Hepatocyte (in vitro differentiated cells): ENCODE measurements around the gene SETD1A. TPM values are rescaled to one million over a fixed set of nuclear protein-coding genes. Genes with fewer than 3 reads are reported as not detected.

Source experiments
- DNase-seq: peaks from one replicate; pipeline ENCODE4 v3.0.0-alpha.2; 2016; ENCODE audit warnings: low spot score
- H2AFZ ChIP-seq: fragments of 200-600 bp; sonication (generic); 2 replicates; pipeline ENCODE4 v1.6.0; 2016; ENCODE audit warnings: antibody characterized with exemption, mild to moderate bottlenecking
- H3K27ac ChIP-seq: fragments of 200-600 bp; sonication (generic); 2 replicates; pipeline ENCODE4 v1.5.1; 2016; ENCODE audit warnings: mild to moderate bottlenecking
- H3K27me3 ChIP-seq: fragments of 200-600 bp; sonication (generic); 2 replicates; pipeline ENCODE4 v1.6.1; 2016
- H3K36me3 ChIP-seq: fragments of 200-600 bp; sonication (generic); replicated peaks from 2 replicates; pipeline ENCODE4 v1.5.1; 2016; ENCODE audit warnings: low read depth; ENCODE audit not compliant: insufficient read depth
- H3K4me1 ChIP-seq: fragments of 200-600 bp; sonication (generic); 2 replicates; pipeline ENCODE4 v1.5.1; 2016; ENCODE audit warnings: mild to moderate bottlenecking, moderate library complexity; ENCODE audit not compliant: insufficient read depth
- H3K4me2 ChIP-seq: fragments of 200-600 bp; sonication (generic); 2 replicates; pipeline ENCODE4 v1.6.0; 2016
- H3K4me3 ChIP-seq: fragments of 200-600 bp; sonication (generic); 2 replicates; pipeline ENCODE4 v1.5.1; 2016; ENCODE audit warnings: mild to moderate bottlenecking
- H3K79me2 ChIP-seq: fragments of 200-600 bp; sonication (generic); 2 replicates; pipeline ENCODE4 v1.6.0; 2017; ENCODE audit warnings: mild to moderate bottlenecking
- H3K9me2 ChIP-seq: fragments of 200-600 bp; sonication (generic); replicated peaks from 2 replicates; pipeline ENCODE4 v1.6.0; 2017; ENCODE audit warnings: mild to moderate bottlenecking; ENCODE audit not compliant: insufficient read depth
- H3K9me3 ChIP-seq: fragments of 200-600 bp; sonication (generic); 2 replicates; pipeline ENCODE4 v1.5.1; 2016; ENCODE audit warnings: low read depth, mild to moderate bottlenecking
- H4K20me1 ChIP-seq: fragments of 200-600 bp; sonication (generic); 2 replicates; pipeline ENCODE4 v1.6.0; 2016; ENCODE audit warnings: mild to moderate bottlenecking; ENCODE audit not compliant: insufficient read depth, poor library complexity, severe bottlenecking
- CTCF ChIP-seq: fragments of 200-600 bp; sonication (generic); IDR thresholded peaks from 2 replicates; pipeline ENCODE4 v1.5.1; 2016; ENCODE audit warnings: antibody characterized with exemption, mild to moderate bottlenecking; ENCODE audit not compliant: poor library complexity
- EZH2 ChIP-seq: fragments of 200-600 bp; sonication (generic); IDR thresholded peaks from 2 replicates; pipeline ENCODE4 v1.6.1; 2016; ENCODE audit warnings: antibody characterized with exemption, mild to moderate bottlenecking, borderline replicate concordance
- EZH2phosphoT487 ChIP-seq: fragments of 200-600 bp; sonication (generic); IDR thresholded peaks from one replicate; pipeline ENCODE4 v1.6.1; 2018; ENCODE audit warnings: antibody characterized with exemption, mild to moderate bottlenecking, low read depth, moderate library complexity; ENCODE audit not compliant: unreplicated experiment, severe bottlenecking
- WGBS: methylation state at CpG from one replicate; pipeline ENCODE4 v1.1.6; 2016; ENCODE audit warnings: low lambda C conversion rate; ENCODE audit errors: missing lambda C conversion rate; 5-methylcytosine and 5-hydroxymethylcytosine counted together
- polyA plus RNA-seq: library from polyadenylated mRNA; unstranded; fragments of >200 nt; fragmentation: Nextera tagmentation; extraction: Ambion mirVana; gene quantifications from 2 replicates; pipeline ENCODE4 v1.2.1, GENCODE V29; 2016
- total RNA-seq: library from RNA; depleted of rRNA; stranded (reverse); fragments of >200 nt; gene quantifications from 2 replicates; pipeline ENCODE4 v1.2.3, GENCODE V29; 2014

Gene SETD1A
- total and polyA plus RNA-seq, 2 experiments from 2014 or later: 2.2 to 2.7 TPM

GRCh38 chr16:30974348-30974747 lies 16.8 kb downstream of the SETD1A start:
- no peaks in the 10 kb centered on the region for H3K9me2 ChIP-seq
- H3K9me3 ChIP-seq: no peaks in the 10 kb centered on the region
- H3K79me2 ChIP-seq: no peaks in the 10 kb centered on the region
- TF ChIP-seq EZH2 (no peak), EZH2phosphoT487 (no peak), CTCF (no peak)
- H3K36me3 ChIP-seq: no peaks in the 10 kb centered on the region
- H3K4me3 ChIP-seq: no peak overlapping the region
- no peaks in the 10 kb centered on the region for H4K20me1 ChIP-seq
- H2AFZ ChIP-seq: no peak overlapping the region
- no peak overlapping the region for H3K27ac ChIP-seq
- DNase-seq: no peak
- no peaks in the 10 kb centered on the region for H3K27me3 ChIP-seq
- H3K4me2 ChIP-seq: no peak overlapping the region
- H3K4me1 ChIP-seq: no peaks in the 10 kb centered on the region
- whole genome bisulfite sequencing: 96% methylated on average over 6 of the region's 6 CpGs

- no peaks in the 10 kb centered on the region for H3K9me3 ChIP-seq
- H3K27ac ChIP-seq: no peak overlapping the region
- TF ChIP-seq EZH2: no peak
- no peak for TF ChIP-seq EZH2phosphoT487
- H4K20me1 ChIP-seq: no peaks in the 10 kb centered on the region
- no peaks in the 10 kb centered on the region for H3K27me3 ChIP-seq
- H2AFZ ChIP-seq: no peak overlapping the region
- WGBS: 97% methylated on average over 4 of the region's 4 CpGs
- H3K4me2 ChIP-seq: no peak overlapping the region
- no peaks in the 10 kb centered on the region for H3K36me3 ChIP-seq
- no peaks in the 10 kb centered on the region for H3K79me2 ChIP-seq
- H3K4me3 ChIP-seq: no peak overlapping the region
- DNase-seq: no peak
- no peaks in the 10 kb centered on the region for H3K9me2 ChIP-seq
- no peaks in the 10 kb centered on the region for H3K4me1 ChIP-seq
Measured at GRCh38 chr16:30976486-30976885, 18.9 kb downstream of the SETD1A start.

- Histone ChIP-seq H3K4me3 (no peak overlapping the region), H3K4me2 (no peak overlapping the region), H3K4me1 (no peaks in the 10 kb centered on the region), H3K9me2 (no peaks in the 10 kb centered on the region), H3K36me3 (no peaks in the 10 kb centered on the region), H4K20me1 (no peaks in the 10 kb centered on the region), H3K79me2 (no peaks in the 10 kb centered on the region), H2AFZ (no peak overlapping the region), H3K27ac (no peak overlapping the region), H3K9me3 (no peaks in the 10 kb centered on the region), H3K27me3 (no peaks in the 10 kb centered on the region)
- no peak for DNase-seq
- no peak for TF ChIP-seq EZH2phosphoT487
- no peak for TF ChIP-seq EZH2
- peak; percentile 7 for TF ChIP-seq CTCF
- 88% methylated on average over 17 of the region's 17 CpGs for WGBS
Measured at GRCh38 chr16:30977502-30977901, 19.9 kb downstream of the SETD1A start.

DNA sequence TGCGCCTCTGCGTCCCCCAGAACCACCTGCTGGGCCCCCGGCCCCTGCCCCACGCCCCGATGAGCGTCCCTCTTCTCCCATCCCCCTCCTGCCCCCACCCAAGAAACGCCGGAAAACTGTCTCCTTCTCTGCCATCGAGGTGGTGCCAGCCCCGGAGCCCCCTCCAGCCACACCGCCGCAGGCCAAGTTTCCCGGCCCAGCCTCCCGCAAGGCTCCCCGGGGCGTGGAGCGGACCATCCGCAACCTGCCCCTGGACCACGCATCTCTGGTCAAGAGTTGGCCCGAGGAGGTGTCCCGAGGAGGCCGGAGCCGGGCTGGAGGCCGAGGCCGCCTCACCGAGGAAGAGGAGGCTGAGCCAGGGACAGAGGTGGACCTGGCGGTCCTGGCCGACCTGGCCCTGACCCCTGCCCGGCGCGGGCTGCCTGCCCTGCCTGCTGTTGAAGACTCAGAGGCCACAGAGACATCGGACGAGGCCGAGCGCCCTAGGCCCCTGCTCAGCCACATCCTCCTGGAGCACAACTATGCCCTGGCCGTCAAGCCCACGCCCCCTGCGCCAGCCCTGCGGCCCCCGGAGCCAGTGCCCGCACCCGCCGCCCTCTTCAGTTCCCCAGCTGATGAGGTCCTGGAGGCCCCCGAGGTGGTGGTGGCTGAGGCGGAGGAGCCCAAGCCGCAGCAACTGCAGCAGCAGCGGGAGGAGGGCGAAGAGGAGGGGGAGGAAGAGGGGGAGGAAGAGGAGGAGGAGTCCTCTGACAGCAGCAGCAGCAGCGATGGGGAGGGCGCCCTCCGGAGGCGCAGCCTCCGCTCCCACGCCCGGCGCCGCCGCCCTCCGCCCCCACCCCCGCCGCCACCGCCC lies 21.8 kb downstream of the SETD1A start:
- H3K9me3 ChIP-seq: no peaks in the 10 kb centered on the region
- H3K27ac ChIP-seq: no peak overlapping the region
- H3K9me2 ChIP-seq: no peaks in the 10 kb centered on the region
- no peaks in the 10 kb centered on the region for H4K20me1 ChIP-seq
- no peak for TF ChIP-seq EZH2
- no peak for TF ChIP-seq CTCF
- no peak for TF ChIP-seq EZH2phosphoT487
- H3K36me3 ChIP-seq: no peaks in the 10 kb centered on the region
- no peak overlapping the region for H2AFZ ChIP-seq
- no peak overlapping the region for H3K4me3 ChIP-seq
- WGBS: 98% methylated on average over 24 of the region's 62 CpGs
- no peaks in the 10 kb centered on the region for H3K79me2 ChIP-seq
- no peaks in the 10 kb centered on the region for H3K4me1 ChIP-seq
- no peak for DNase-seq
- H3K4me2 ChIP-seq: no peak overlapping the region
- no peaks in the 10 kb centered on the region for H3K27me3 ChIP-seq
